ENCODE data around the gene CASR.

The CASR gene

GRCh38 chr3:122231465-122232157, 48.1 kb downstream of the CASR start:
- H3K4me3 ChIP-seq (ENCODE audit: low read depth in 1 of 2, low read length in 1 of 2), result no peak overlapping the region
- H3K36me3 ChIP-seq, result no peaks in the 10 kb centered on the region
- peaks cover 36 to 39% of the 10 kb centered on the region in 2 experiments for H3K4me1 ChIP-seq (ENCODE audit: control insufficient read depth in 1 of 2, insufficient read depth in 1 of 2, low read depth in 1 of 2, low read length in 1 of 2)
- peak overlapping the region; percentile 94 for H3K27ac ChIP-seq
- no peaks in the 10 kb centered on the region for H3K27me3 ChIP-seq
- no peaks in the 10 kb centered on the region for H3K9me3 ChIP-seq
- TF ChIP-seq CTCF (IDR thresholded peaks at IDR 0.05), result no peak

GRCh38 chr3:122232485-122232884, 49.0 kb downstream of the CASR start:
- TF ChIP-seq CTCF (IDR thresholded peaks at IDR 0.05), result no peak
- Histone ChIP-seq H3K27ac (peak overlapping the region; percentile 94), H3K27me3 (no peaks in the 10 kb centered on the region), H3K9me3 (no peaks in the 10 kb centered on the region), H3K4me1 (ENCODE audit: control insufficient read depth in 1 of 2, insufficient read depth in 1 of 2, low read depth in 1 of 2, low read length in 1 of 2) (peaks cover 36 to 39% of the 10 kb centered on the region in 2 experiments), H3K4me3 (ENCODE audit: low read depth in 1 of 2, low read length in 1 of 2) (peak overlapping the region; percentile 57 to 62), H3K36me3 (no peaks in the 10 kb centered on the region)

GRCh38 chr3:122233101-122233952, 49.9 kb downstream of the CASR start:
- Histone ChIP-seq H3K4me1 (ENCODE audit: control insufficient read depth in 1 of 2, insufficient read depth in 1 of 2, low read depth in 1 of 2, low read length in 1 of 2) (peaks cover 43 to 45% of the 10 kb centered on the region in 2 experiments), H3K36me3 (no peaks in the 10 kb centered on the region), H3K27me3 (no peaks in the 10 kb centered on the region), H3K4me3 (ENCODE audit: low read depth in 1 of 2, low read length in 1 of 2) (peak overlapping the region; percentile 57 to 62), H3K9me3 (no peaks in the 10 kb centered on the region), H3K27ac (peak overlapping the region; percentile 94)
- no peak for TF ChIP-seq CTCF (IDR thresholded peaks at IDR 0.05)

GRCh38 chr3:122234117-122234516, 50.6 kb downstream of the CASR start:
- no peaks in the 10 kb centered on the region for H3K9me3 ChIP-seq
- no peaks in the 10 kb centered on the region for H3K36me3 ChIP-seq

GRCh38 chr3:122235147-122235546, 51.7 kb downstream of the CASR start:
- H3K27ac ChIP-seq, result peak overlapping the region; percentile 94
- peaks cover 48 to 55% of the 10 kb centered on the region in 2 experiments for H3K4me1 ChIP-seq (ENCODE audit: control insufficient read depth in 1 of 2, insufficient read depth in 1 of 2, low read depth in 1 of 2, low read length in 1 of 2)
- no peaks in the 10 kb centered on the region for H3K36me3 ChIP-seq
- TF ChIP-seq CTCF (IDR thresholded peaks at IDR 0.05), result no peak
- H3K27me3 ChIP-seq, result no peaks in the 10 kb centered on the region
- H3K9me3 ChIP-seq, result no peaks in the 10 kb centered on the region
- no peak overlapping the region for H3K4me3 ChIP-seq (ENCODE audit: low read depth in 1 of 2, low read length in 1 of 2)

More at GRCh38 chr3:122234117-122234516, 50.6 kb downstream of the CASR start:
- TF ChIP-seq CTCF (IDR thresholded peaks at IDR 0.05), result no peak
- Histone ChIP-seq H3K27ac (peak overlapping the region; percentile 94), H3K4me3 (ENCODE audit: low read depth in 1 of 2, low read length in 1 of 2) (peak overlapping the region; percentile 57 to 62), H3K27me3 (no peaks in the 10 kb centered on the region), H3K4me1 (ENCODE audit: control insufficient read depth in 1 of 2, insufficient read depth in 1 of 2, low read depth in 1 of 2, low read length in 1 of 2) (peaks cover 48 to 50% of the 10 kb centered on the region in 2 experiments)
